ENCODE measurements around the gene RAB35.

GRCh38 chr12:120115066-120115465, 1.5 kb downstream of the RAB35 start:
- TF ChIP-seq CTCF (IDR thresholded peaks at IDR 0.05), result no peak
- no peak for TF ChIP-seq EZH2phosphoT487 (IDR thresholded peaks at IDR 0.05; ENCODE audit: borderline replicate concordance, low read depth)
- no peak for TF ChIP-seq GATA2 (CRISPR knock-in tag; IDR thresholded peaks at IDR 0.05)
- no peak for TF ChIP-seq POLR2AphosphoS5 (IDR thresholded peaks at IDR 0.05; ENCODE audit: low read depth, low read length)

Data from SK-N-SH (cell line).